Measurements from ENCODE around the gene SRSF1. TPM values are rescaled to one million over a fixed set of nuclear protein-coding genes. Genes with fewer than 3 reads are reported as not detected.
A peak's percentile ranks its signal among the peaks of the same experiment; 100 is the strongest.
"Not testable (repeated sequence)": the region's sequence is repeated elsewhere in the genome, so short reads cannot be mapped to it uniquely, and the experiment has no call there.

The SRSF1 gene
- total RNA-seq, 1 donor from 2014 or later, result 153 TPM

DNA sequence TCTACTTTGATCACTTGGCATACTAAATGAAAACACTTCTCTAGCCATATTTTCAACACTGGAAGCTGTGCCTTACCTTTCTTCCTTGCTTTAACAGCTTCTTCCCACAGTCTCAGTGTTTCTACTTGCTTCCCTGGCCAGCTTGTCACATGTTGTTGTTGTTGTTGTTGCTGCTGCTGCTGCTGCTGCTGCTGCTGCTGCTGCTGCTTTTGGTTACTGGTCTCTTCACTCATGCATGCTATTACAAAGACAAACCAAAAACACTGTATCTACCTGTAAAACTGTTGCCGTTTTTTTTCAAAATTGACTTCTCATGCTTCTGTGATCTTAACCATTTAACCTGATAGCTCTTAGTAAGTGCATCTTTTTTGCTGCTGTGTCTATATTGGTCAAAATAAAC lies 28.0 kb downstream of the SRSF1 start:
- H3K4me1 ChIP-seq, result peaks cover 44% of the 10 kb centered on the region
- H3K27ac ChIP-seq, result no peak overlapping the region
- no peak for DNase-seq
- intact Hi-C loops (cut with DNase I), result no loop called here
- H3K4me3 ChIP-seq, result no peak overlapping the region
- H3K36me3 ChIP-seq, result peaks cover 85% of the 10 kb centered on the region
- H3K27me3 ChIP-seq, result no peaks in the 10 kb centered on the region
- no peak for ATAC-seq
- no peak for TF ChIP-seq CTCF (IDR thresholded peaks at IDR 0.05)
- H3K9me3 ChIP-seq, result no peaks in the 10 kb centered on the region

GRCh38 chr17:57976594-57976993 lies 30.5 kb downstream of the SRSF1 start:
- no peak for TF ChIP-seq CTCF (IDR thresholded peaks at IDR 0.05)
- no peak for ATAC-seq
- intact Hi-C loops (cut with DNase I), result no loop called here

DNA sequence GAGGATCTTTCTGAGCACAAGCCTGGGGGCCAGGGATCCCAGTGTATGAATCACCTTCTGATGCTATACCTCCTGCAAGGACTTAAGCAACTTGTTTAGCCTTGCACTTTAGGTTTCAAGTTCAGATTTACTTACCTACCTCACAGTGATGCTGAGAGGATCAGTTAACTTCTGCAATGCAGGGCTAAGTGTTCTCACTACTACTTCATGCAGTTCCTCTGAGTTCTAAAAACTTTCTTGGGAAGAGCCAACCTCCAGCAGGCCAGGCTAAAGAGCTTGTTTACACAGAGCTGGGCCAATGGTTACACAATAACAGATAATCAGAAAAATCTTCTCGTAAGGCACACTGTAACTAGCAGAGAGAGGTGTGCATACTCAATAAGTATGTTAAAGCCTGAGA lies 32.0 kb downstream of the SRSF1 start:
- H3K27ac ChIP-seq, result no peak overlapping the region
- H3K4me1 ChIP-seq, result peaks cover 14% of the 10 kb centered on the region
- H3K36me3 ChIP-seq, result peaks cover 84% of the 10 kb centered on the region
- H3K9me3 ChIP-seq, result no peaks in the 10 kb centered on the region
- no peaks in the 10 kb centered on the region for H3K27me3 ChIP-seq
- intact Hi-C loops (cut with DNase I), result no loop called here
- DNase-seq (no peak), ATAC-seq (peak; percentile 80)
- TF ChIP-seq CTCF (IDR thresholded peaks at IDR 0.05), result no peak
- H3K4me3 ChIP-seq, result no peak overlapping the region

More at GRCh38 chr17:57976594-57976993, 30.5 kb downstream of the SRSF1 start:
- Histone ChIP-seq H3K4me1 (peaks cover 19% of the 10 kb centered on the region), H3K27ac (no peak overlapping the region), H3K4me3 (no peak overlapping the region), H3K36me3 (peaks cover 99% of the 10 kb centered on the region), H3K27me3 (no peaks in the 10 kb centered on the region), H3K9me3 (no peaks in the 10 kb centered on the region)
- DNase-seq, result no peak

DNA sequence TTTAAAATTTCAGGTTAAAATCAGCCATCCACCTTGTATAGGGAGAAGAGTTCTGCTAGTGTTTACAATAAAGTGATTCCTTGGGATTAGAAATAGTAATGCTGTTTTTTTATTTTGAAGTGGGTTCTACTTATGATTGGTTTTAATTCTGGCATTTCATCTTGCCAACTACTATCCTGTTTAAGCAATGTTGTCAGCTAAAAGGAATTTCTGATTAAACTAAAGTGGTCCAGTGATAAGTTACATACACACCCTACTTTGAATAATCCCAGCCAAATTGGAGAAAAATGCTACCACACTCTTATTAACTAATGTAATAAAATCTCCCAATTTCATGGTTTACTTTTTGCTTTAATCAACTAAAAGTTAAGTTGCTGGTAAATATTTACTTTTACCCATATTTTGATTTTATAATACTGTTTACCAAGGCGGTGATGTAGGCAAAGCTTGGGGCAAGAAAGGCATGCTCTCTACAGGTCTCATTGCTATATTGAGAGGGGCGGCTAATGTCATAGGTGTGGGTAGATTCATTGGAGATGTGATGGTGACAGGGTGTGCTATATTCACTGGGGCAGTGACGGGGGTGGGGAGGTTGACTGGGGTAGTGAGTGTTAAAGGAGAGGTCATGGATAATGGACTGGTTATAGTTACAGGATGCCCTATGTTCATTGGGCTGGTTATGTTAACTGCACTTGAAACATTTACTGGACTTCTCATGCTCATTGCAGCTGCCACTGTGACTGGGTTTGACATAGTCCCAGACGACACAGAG lies 32.8 kb downstream of the SRSF1 start:
- peak; percentile 15 for ATAC-seq
- H3K4me3 ChIP-seq; H3K27me3 ChIP-seq; intact Hi-C loops (cut with DNase I); H3K27ac ChIP-seq; H3K9me3 ChIP-seq; DNase-seq: not testable (repeated sequence)
- peaks cover 14% of the 10 kb centered on the region for H3K4me1 ChIP-seq
- peaks cover 76% of the 10 kb centered on the region for H3K36me3 ChIP-seq

DNA sequence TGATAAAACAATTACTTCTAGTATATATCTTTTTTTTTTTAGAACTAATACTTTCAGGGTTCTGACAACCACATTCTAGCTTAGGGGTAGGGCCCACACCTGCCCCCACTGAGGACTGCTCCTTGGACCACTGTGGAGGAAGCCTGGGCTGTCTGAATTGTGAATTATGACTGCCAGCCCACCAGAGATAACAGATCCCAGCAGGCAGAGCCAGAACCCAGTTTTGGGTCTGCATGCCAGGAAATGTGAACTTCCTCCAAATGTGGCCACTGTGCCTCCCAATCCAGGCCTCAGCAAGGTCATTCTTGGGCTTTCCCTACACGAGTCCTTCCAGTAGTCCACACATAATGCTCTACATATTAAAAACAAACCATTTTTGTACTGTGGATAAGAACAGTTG lies 34.9 kb downstream of the SRSF1 start:
- no peak for DNase-seq
- no peak for ATAC-seq
- H3K27ac ChIP-seq, result no peak overlapping the region
- no peaks in the 10 kb centered on the region for H3K9me3 ChIP-seq
- peaks cover 55% of the 10 kb centered on the region for H3K36me3 ChIP-seq
- intact Hi-C loops (cut with DNase I), result no loop called here
- H3K4me1 ChIP-seq, result peaks cover 14% of the 10 kb centered on the region
- H3K4me3 ChIP-seq, result no peak overlapping the region
- TF ChIP-seq CTCF (IDR thresholded peaks at IDR 0.05), result no peak
- no peaks in the 10 kb centered on the region for H3K27me3 ChIP-seq

- peaks cover 49% of the 10 kb centered on the region for H3K36me3 ChIP-seq
- H3K9me3 ChIP-seq, result no peaks in the 10 kb centered on the region
- H3K4me1 ChIP-seq, result peaks cover 14% of the 10 kb centered on the region
- no peak for TF ChIP-seq CTCF (IDR thresholded peaks at IDR 0.05)
- intact Hi-C loops (cut with DNase I), result no loop called here
- no peak overlapping the region for H3K4me3 ChIP-seq
- no peak overlapping the region for H3K27ac ChIP-seq
- no peaks in the 10 kb centered on the region for H3K27me3 ChIP-seq
- ATAC-seq (no peak), DNase-seq (no peak)
These were observed 35.5 kb downstream of the SRSF1 start for GRCh38 chr17:57971572-57971971.
